MM.1S (cell line): ENCODE measurements around the gene COBL.

Experiments used
- DNase-seq: peaks from one replicate; pipeline ENCODE4 v3.0.0-alpha.2; 2015
- H2AFZ ChIP-seq: fragments of 300-600 bp; sonication (generic); 2 replicates; pipeline ENCODE4 v1.6.0; 2016; ENCODE audit warnings: antibody characterized with exemption, low read length
- H3F3A ChIP-seq: fragments of 300-600 bp; sonication (generic); 2 replicates; pipeline ENCODE4 v1.6.1; 2016; ENCODE audit warnings: mild to moderate bottlenecking, antibody characterized with exemption, low read length, moderate library complexity, mixed read lengths; ENCODE audit not compliant: insufficient read depth
- H3K27ac ChIP-seq: fragments of 300-600 bp; sonication (generic); 2 replicates; pipeline ENCODE4 v1.5.1; 2016; ENCODE audit warnings: mild to moderate bottlenecking, low read length
- H3K27me3 ChIP-seq: fragments of 300-600 bp; sonication (generic); replicated peaks from 2 replicates; pipeline ENCODE4 v1.6.0; 2016; ENCODE audit warnings: low read length; ENCODE audit not compliant: insufficient read depth
- H3K36me3 ChIP-seq: fragments of 300-600 bp; sonication (generic); replicated peaks from 2 replicates; pipeline ENCODE4 v1.6.1; 2016; ENCODE audit warnings: mild to moderate bottlenecking, low read length, mixed read lengths; ENCODE audit not compliant: insufficient read depth
- H3K4me1 ChIP-seq: fragments of 300-600 bp; sonication (generic); 2 replicates; pipeline ENCODE4 v1.6.1; 2016; ENCODE audit warnings: low read length, mixed read lengths
- H3K4me2 ChIP-seq: fragments of 300-600 bp; sonication (generic); 2 replicates; pipeline ENCODE4 v1.6.0; 2016; ENCODE audit warnings: low read depth, low read length
- H3K4me3 ChIP-seq: fragments of 300-600 bp; sonication (generic); 2 replicates; pipeline ENCODE4 v1.5.1; 2016; ENCODE audit warnings: low read length, mixed read lengths
- H3K79me2 ChIP-seq: fragments of 300-600 bp; sonication (generic); 2 replicates; pipeline ENCODE4 v1.6.1; 2016; ENCODE audit warnings: mixed run types, low read length, mixed read lengths
- H3K9ac ChIP-seq: fragments of 300-600 bp; sonication (generic); 2 replicates; pipeline ENCODE4 v1.6.1; 2016; ENCODE audit warnings: low read length, mixed read lengths
- H3K9me2 ChIP-seq: fragments of 300-600 bp; sonication (generic); replicated peaks from 2 replicates; pipeline ENCODE4 v1.6.1; 2016; ENCODE audit warnings: mild to moderate bottlenecking, low read length, mixed read lengths; ENCODE audit not compliant: insufficient read depth
- H3K9me3 ChIP-seq: fragments of 300-600 bp; sonication (generic); replicated peaks from 2 replicates; pipeline ENCODE4 v1.6.1; 2016; ENCODE audit warnings: mild to moderate bottlenecking, low read length, mixed read lengths; ENCODE audit not compliant: insufficient read depth
- H4K20me1 ChIP-seq: fragments of 300-600 bp; sonication (generic); 2 replicates; pipeline ENCODE4 v1.6.1; 2016; ENCODE audit warnings: mild to moderate bottlenecking, low read length, moderate library complexity, mixed read lengths; ENCODE audit not compliant: insufficient read depth
- CTCF ChIP-seq: fragments of 300-600 bp; sonication (generic); IDR thresholded peaks from 2 replicates; pipeline ENCODE4 v1.5.1; 2016; ENCODE audit warnings: antibody characterized with exemption, low read length, mixed read lengths
- EZH2 ChIP-seq: fragments of 300-600 bp; sonication (generic); optimal IDR thresholded peaks from 2 replicates; pipeline ENCODE3; 2017; ENCODE audit warnings: low read depth, mild to moderate bottlenecking, antibody characterized with exemption, low read length, mixed read lengths
- EZH2phosphoT487 ChIP-seq: fragments of 300-600 bp; sonication (generic); IDR thresholded peaks from 2 replicates; pipeline ENCODE4 v1.6.1; 2018; ENCODE audit warnings: antibody characterized with exemption, low read length

COBL gene

GRCh38 chr7:51276091-51276605 lies 40.5 kb downstream of the COBL start:
- TF ChIP-seq EZH2phosphoT487, result no peak
- no peak for TF ChIP-seq CTCF
- TF ChIP-seq EZH2, result no peak
- Histone ChIP-seq H3K9me2 (no peaks in the 10 kb centered on the region), H3K36me3 (no peaks in the 10 kb centered on the region), H3K27ac (no peak overlapping the region), H3F3A (no peaks in the 10 kb centered on the region), H3K4me3 (no peak overlapping the region), H4K20me1 (no peaks in the 10 kb centered on the region), H2AFZ (no peak overlapping the region), H3K9me3 (no peaks in the 10 kb centered on the region), H3K4me1 (0 out of 2 replicates have a peak, but pooled peaks cover 2% of the 10 kb centered on the region), H3K27me3 (no peaks in the 10 kb centered on the region), H3K4me2 (no peak overlapping the region), H3K79me2 (no peaks in the 10 kb centered on the region), H3K9ac (no peak overlapping the region)
- no peak for DNase-seq

GRCh38 chr7:51275532-51275931 lies 41.1 kb downstream of the COBL start:
- no peaks in the 10 kb centered on the region for H3K36me3 ChIP-seq
- H3K9me2 ChIP-seq, result no peaks in the 10 kb centered on the region
- no peak for DNase-seq
- H3K4me3 ChIP-seq, result no peak overlapping the region
- no peaks in the 10 kb centered on the region for H3K79me2 ChIP-seq
- no peaks in the 10 kb centered on the region for H3K27me3 ChIP-seq
- TF ChIP-seq CTCF, result no peak
- TF ChIP-seq EZH2, result no peak
- H2AFZ ChIP-seq, result no peak overlapping the region
- no peaks in the 10 kb centered on the region for H3F3A ChIP-seq
- 0 out of 2 replicates have a peak, but pooled peaks cover 7% of the 10 kb centered on the region for H3K4me1 ChIP-seq
- no peaks in the 10 kb centered on the region for H4K20me1 ChIP-seq
- H3K9ac ChIP-seq, result no peak overlapping the region
- H3K9me3 ChIP-seq, result no peaks in the 10 kb centered on the region
- H3K27ac ChIP-seq, result no peak overlapping the region
- H3K4me2 ChIP-seq, result no peak overlapping the region

GRCh38 chr7:51274955-51275354 lies 41.7 kb downstream of the COBL start:
- no peaks in the 10 kb centered on the region for H3K79me2 ChIP-seq
- TF ChIP-seq CTCF (no peak), EZH2 (no peak), EZH2phosphoT487 (no peak)
- H3F3A ChIP-seq, result no peaks in the 10 kb centered on the region
- no peak overlapping the region for H3K27ac ChIP-seq
- H3K9me2 ChIP-seq, result no peaks in the 10 kb centered on the region
- H3K9ac ChIP-seq, result no peak overlapping the region
- no peaks in the 10 kb centered on the region for H4K20me1 ChIP-seq
- no peaks in the 10 kb centered on the region; the same call in 1 of the 2 replicates for H3K9me3 ChIP-seq
- H3K4me1 ChIP-seq, result 0 out of 2 replicates have a peak, but pooled peaks cover 7% of the 10 kb centered on the region
- no peak overlapping the region for H2AFZ ChIP-seq
- no peaks in the 10 kb centered on the region for H3K27me3 ChIP-seq
- H3K4me3 ChIP-seq, result no peak overlapping the region
- no peaks in the 10 kb centered on the region for H3K36me3 ChIP-seq
- no peak for DNase-seq
- H3K4me2 ChIP-seq, result no peak overlapping the region
